Thoracic aorta (tissue), 2 donors: ENCODE data around the gene C2CD5. TPM values are rescaled to one million over a fixed set of nuclear protein-coding genes. Genes with fewer than 3 reads are reported as not detected.

Experiments used
- ATAC-seq: fragments of 150-250 bp; one replicate; pipeline ENCODE4 v1.8.0; 2017; ENCODE audit warnings: low read depth; ENCODE audit not compliant: insufficient number of reproducible peaks, low FRiP score
- DNase-seq: peaks from one replicate; pipeline ENCODE4 v3.0.0-alpha.2; 2020; ENCODE audit warnings: low spot score
- H3K27ac ChIP-seq, 2 donors: fragments of 200-600 bp; sonication (generic); 1 replicate in 1 of 2; 2 replicates in 1 of 2; pipeline ENCODE4 v1.5.1; 2016; ENCODE audit warnings: mild to moderate bottlenecking in 2 of 2, moderate library complexity in 2 of 2
- H3K27me3 ChIP-seq: fragments of 200-600 bp; sonication (generic); replicated peaks from 2 replicates; pipeline ENCODE4 v1.6.0; 2016; ENCODE audit warnings: mild to moderate bottlenecking; ENCODE audit not compliant: insufficient read depth
- H3K36me3 ChIP-seq: fragments of 200-600 bp; sonication (generic); one replicate; pipeline ENCODE4 v1.5.1; 2016
- H3K4me1 ChIP-seq, 2 donors: fragments of 200-600 bp; sonication (generic); 1 replicate in 1 of 2; 2 replicates in 1 of 2; pipeline versions ENCODE4 v1.5.1 to v1.6.0; 2016; ENCODE audit warnings: low read depth in 2 of 2, mild to moderate bottlenecking in 1 of 2; ENCODE audit not compliant: control insufficient read depth in 1 of 2
- H3K4me3 ChIP-seq: fragments of 200-600 bp; sonication (generic); 2 replicates; pipeline ENCODE4 v1.5.1; 2016; ENCODE audit warnings: mild to moderate bottlenecking
- H3K9me3 ChIP-seq: fragments of 200-600 bp; sonication (generic); 2 replicates; pipeline ENCODE4 v1.5.1; 2016
- total RNA-seq, 2 donors: library from RNA; depleted of rRNA; stranded (reverse); fragments of >200 nt; gene quantifications; one replicate each; pipeline versions ENCODE4 v1.1.0 to v1.2.3, GENCODE V29; 2016
- TF ChIP-seq, protein P1 (sequence below): fragments of 200-600 bp; sonication (generic); IDR thresholded peaks from one replicate; pipeline ENCODE4 v1.5.1; 2019; ENCODE audit warnings: antibody characterized with exemption

The C2CD5 gene
- total RNA-seq, 2 donors from 2014 or later: 41.3 to 60.0 TPM

DNA sequence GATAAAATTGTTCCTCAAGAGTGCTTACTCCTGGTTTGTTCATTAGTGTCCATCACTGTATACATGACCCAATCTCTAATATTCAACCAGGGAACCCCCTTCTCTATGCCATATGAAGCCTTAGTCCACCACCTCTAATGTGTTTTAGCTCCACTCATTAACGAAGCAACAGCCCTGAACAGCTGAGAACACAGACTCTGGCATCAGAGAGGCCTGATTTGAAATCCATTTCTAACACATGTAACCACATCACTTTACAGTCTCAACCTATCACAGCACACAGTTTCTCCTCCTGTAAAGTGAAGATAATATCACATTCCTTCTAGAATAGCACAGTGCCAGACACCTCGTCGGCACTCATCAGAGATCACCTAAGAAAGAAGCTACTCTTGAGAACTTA lies 64.3 kb downstream of the C2CD5 start:
- Histone ChIP-seq H3K36me3 (peaks cover 6% of the 10 kb centered on the region), H3K4me1 (peaks cover 10 to 11% of the 10 kb centered on the region in 2 donors), H3K27ac (no peak overlapping the region), H3K4me3 (no peak overlapping the region), H3K27me3 (no peaks in the 10 kb centered on the region), H3K9me3 (no peaks in the 10 kb centered on the region)
- TF ChIP-seq, protein P1, sequence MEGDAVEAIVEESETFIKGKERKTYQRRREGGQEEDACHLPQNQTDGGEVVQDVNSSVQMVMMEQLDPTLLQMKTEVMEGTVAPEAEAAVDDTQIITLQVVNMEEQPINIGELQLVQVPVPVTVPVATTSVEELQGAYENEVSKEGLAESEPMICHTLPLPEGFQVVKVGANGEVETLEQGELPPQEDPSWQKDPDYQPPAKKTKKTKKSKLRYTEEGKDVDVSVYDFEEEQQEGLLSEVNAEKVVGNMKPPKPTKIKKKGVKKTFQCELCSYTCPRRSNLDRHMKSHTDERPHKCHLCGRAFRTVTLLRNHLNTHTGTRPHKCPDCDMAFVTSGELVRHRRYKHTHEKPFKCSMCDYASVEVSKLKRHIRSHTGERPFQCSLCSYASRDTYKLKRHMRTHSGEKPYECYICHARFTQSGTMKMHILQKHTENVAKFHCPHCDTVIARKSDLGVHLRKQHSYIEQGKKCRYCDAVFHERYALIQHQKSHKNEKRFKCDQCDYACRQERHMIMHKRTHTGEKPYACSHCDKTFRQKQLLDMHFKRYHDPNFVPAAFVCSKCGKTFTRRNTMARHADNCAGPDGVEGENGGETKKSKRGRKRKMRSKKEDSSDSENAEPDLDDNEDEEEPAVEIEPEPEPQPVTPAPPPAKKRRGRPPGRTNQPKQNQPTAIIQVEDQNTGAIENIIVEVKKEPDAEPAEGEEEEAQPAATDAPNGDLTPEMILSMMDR: no peak
- DNase-seq (no peak), ATAC-seq (no peak)

GRCh38 chr12:22477894-22478287 lies 66.5 kb downstream of the C2CD5 start:
- H3K9me3 ChIP-seq: no peaks in the 10 kb centered on the region
- peak overlapping the region; percentile 33 to 50 for H3K27ac ChIP-seq
- H3K36me3 ChIP-seq: no peaks in the 10 kb centered on the region
- no peak for DNase-seq
- H3K4me3 ChIP-seq: no peak overlapping the region
- TF ChIP-seq, protein P1: no peak
- H3K27me3 ChIP-seq: no peaks in the 10 kb centered on the region
- no peak for ATAC-seq
- peaks cover 10 to 13% of the 10 kb centered on the region in 2 donors for H3K4me1 ChIP-seq

DNA sequence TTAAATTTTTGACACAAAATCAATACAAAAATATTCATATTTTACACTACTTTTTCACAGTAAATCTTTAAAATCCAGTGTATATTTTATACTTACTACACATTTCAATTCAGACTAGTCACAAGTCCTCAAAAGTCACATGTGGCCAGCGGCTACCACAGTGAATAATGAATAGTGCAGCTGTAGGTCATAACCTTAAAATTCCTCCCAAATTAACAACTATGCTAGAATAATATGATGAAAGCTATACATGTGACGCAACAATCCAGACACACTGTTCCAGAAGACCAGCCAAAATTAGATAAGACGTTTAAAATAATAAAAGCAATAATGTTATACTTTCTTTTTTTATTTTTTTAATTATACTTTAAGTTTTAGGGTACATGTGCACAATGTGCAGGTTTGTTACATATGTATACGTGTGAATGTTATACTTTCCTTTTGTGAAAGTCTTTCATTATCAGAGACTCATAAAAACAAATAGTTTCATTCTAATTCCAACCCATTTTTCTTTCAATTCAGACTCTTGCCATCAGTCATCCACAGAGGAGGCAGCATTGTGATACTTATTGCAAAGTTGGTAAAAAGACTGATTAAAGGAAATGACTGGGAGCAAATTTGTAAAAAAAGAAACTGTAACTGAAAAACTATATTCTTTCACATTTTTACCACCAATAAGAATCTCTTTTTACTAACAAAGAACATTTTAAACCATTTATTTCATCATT lies 67.0 kb downstream of the C2CD5 start:
- Histone ChIP-seq H3K4me3 (no peak overlapping the region), H3K27ac (peak overlapping the region; percentile 33 to 50), H3K36me3 (no peaks in the 10 kb centered on the region), H3K4me1 (peaks cover 10 to 14% of the 10 kb centered on the region in 2 donors), H3K9me3 (no peaks in the 10 kb centered on the region), H3K27me3 (no peaks in the 10 kb centered on the region)
- ATAC-seq (no peak), DNase-seq (no peak)
- TF ChIP-seq, protein P1: no peak

- TF ChIP-seq, protein P1: no peak
- no peak for ATAC-seq
- Histone ChIP-seq H3K9me3 (no peaks in the 10 kb centered on the region), H3K27me3 (no peaks in the 10 kb centered on the region), H3K36me3 (no peaks in the 10 kb centered on the region), H3K4me3 (no peak overlapping the region), H3K4me1 (peaks cover 10 to 14% of the 10 kb centered on the region in 2 donors), H3K27ac (no peak overlapping the region)
- DNase-seq: no peak
Observed at GRCh38 chr12:22476133-22476532, 68.2 kb downstream of the C2CD5 start.

DNA sequence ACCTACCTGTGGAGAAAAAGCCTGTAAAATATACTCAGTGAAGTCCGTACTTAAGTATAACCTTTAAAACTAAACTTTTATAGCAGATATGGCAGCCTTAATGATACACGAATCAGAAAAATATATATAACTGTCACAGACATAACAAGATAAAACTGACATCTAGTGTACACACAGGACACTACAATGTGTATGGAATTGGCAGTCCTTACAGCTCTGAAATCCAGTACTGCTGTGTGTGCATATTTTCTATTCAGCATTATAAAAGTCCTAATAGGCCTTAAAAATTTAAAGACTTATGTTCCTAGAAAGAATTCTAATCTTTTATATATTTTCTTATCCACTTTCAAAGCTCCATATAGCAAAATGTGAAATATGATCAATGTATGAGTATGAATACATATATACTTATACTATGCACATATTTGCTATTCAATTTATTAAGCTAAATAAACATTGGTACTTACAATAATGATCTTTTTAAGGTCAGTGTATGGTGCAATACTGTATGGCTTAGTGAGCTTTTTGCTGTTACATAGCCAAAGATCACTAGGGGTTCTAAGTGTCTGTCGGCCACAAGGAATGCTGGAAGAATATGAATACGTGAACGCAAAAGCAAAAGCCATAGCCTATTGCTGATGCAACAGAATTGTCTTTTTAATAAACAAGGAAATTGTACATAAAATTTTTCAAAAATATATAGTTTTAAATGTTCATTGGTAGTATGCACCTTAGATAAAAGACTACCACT lies 69.2 kb downstream of the C2CD5 start:
- H3K36me3 ChIP-seq: no peaks in the 10 kb centered on the region
- H3K27ac ChIP-seq: no peak overlapping the region
- no peak overlapping the region for H3K4me3 ChIP-seq
- no peaks in the 10 kb centered on the region for H3K27me3 ChIP-seq
- ATAC-seq (no peak), DNase-seq (no peak)
- no peaks in the 10 kb centered on the region for H3K9me3 ChIP-seq
- peaks cover 10 to 14% of the 10 kb centered on the region in 2 donors for H3K4me1 ChIP-seq
- TF ChIP-seq, protein P1: no peak
